K562 (cell line): ENCODE measurements around the gene GGA3. TPM values are rescaled to one million over a fixed set of nuclear protein-coding genes. Genes with fewer than 3 reads are reported as not detected.

Source experiments
- ARID1B ChIP-seq: fragments of 450-650 bp; IDR thresholded peaks from 2 replicates; pipeline ENCODE4 v1.6.1; 2016; ENCODE audit warnings: antibody characterized with exemption, mild to moderate bottlenecking, inconsistent platforms
- ATF7 ChIP-seq: fragments of 450-650 bp; IDR thresholded peaks from 2 replicates; pipeline ENCODE4 v1.7.1; 2014; ENCODE audit warnings: mild to moderate bottlenecking, moderate library complexity
- CBFB ChIP-seq: sonication (generic); formaldehyde crosslinking; IDR thresholded peaks from 2 replicates; pipeline ENCODE4 v1.4.0; 2020; ENCODE audit warnings: mild to moderate bottlenecking, missing genetic modification reagents
- COPS2 ChIP-seq: fragments of 450-650 bp; conservative IDR thresholded peaks from 2 replicates; pipeline ENCODE4 v1.6.1; 2016; ENCODE audit warnings: mild to moderate bottlenecking, moderate library complexity
- HDAC8 ChIP-seq: fragments of 450-650 bp; IDR thresholded peaks from 2 replicates; pipeline ENCODE4 v1.6.1; 2016; ENCODE audit warnings: mild to moderate bottlenecking, missing genetic modification characterization, moderate library complexity, missing compliant biosample characterization
- HMG20B ChIP-seq: fragments of 250-450 bp; sonication (Bioruptor Pico); IDR thresholded peaks from 2 replicates; pipeline ENCODE4 v1.5.0; 2021; ENCODE audit warnings: mild to moderate bottlenecking
- HNRNPL ChIP-seq: fragments of 200-400 bp; formaldehyde crosslinking; IDR thresholded peaks from 2 replicates; pipeline ENCODE4 v1.6.1; 2017; ENCODE audit warnings: low read depth, mild to moderate bottlenecking, low read length
- IRF2 ChIP-seq: sonication (generic); formaldehyde crosslinking; IDR thresholded peaks from 2 replicates; pipeline ENCODE4 v1.8.1; 2022; ENCODE audit warnings: mild to moderate bottlenecking, missing genetic modification reagents
- KDM1A ChIP-seq, 2 experiments: fragments of 450-650 bp; IDR thresholded peaks; 2 replicates each; pipeline ENCODE4 v1.6.1; 2016; ENCODE audit warnings: mild to moderate bottlenecking in 2 of 2
- MED1 ChIP-seq: sonication (generic); formaldehyde crosslinking; IDR thresholded peaks from 2 replicates; pipeline ENCODE4 v1.8.1; 2023; ENCODE audit warnings: missing genetic modification reagents, borderline replicate concordance
- MTA1 ChIP-seq: fragments of 450-650 bp; IDR thresholded peaks from 2 replicates; pipeline ENCODE4 v1.6.1; 2017; ENCODE audit warnings: borderline replicate concordance
- MXI1 ChIP-seq: IDR thresholded peaks from 2 replicates; pipeline ENCODE4 v1.6.1; 2011; ENCODE audit warnings: low read depth, mild to moderate bottlenecking, improper control_type of control experiment, low read length
- NCOA2 ChIP-seq, 2 experiments: fragments of 450-650 bp; IDR thresholded peaks; 2 replicates each; pipeline ENCODE4 v1.6.1; 2018; ENCODE audit warnings: mild to moderate bottlenecking in 2 of 2, moderate library complexity in 1 of 2; ENCODE audit not compliant: partially characterized antibody in 2 of 2
- NR2F6 ChIP-seq: fragments of 450-650 bp; formaldehyde crosslinking; IDR thresholded peaks from 2 replicates; pipeline ENCODE4 v1.4.0; 2020; ENCODE audit warnings: mild to moderate bottlenecking
- RBM17 ChIP-seq: fragments of 200-400 bp; formaldehyde crosslinking; IDR thresholded peaks from 2 replicates; pipeline ENCODE4 v1.6.1; 2017; ENCODE audit warnings: low read depth, mild to moderate bottlenecking, low read length, borderline replicate concordance
- ZNF12 ChIP-seq: sonication (generic); formaldehyde crosslinking; IDR thresholded peaks from 2 replicates; pipeline ENCODE4 v1.4.0; 2020; ENCODE audit warnings: mild to moderate bottlenecking, missing genetic modification reagents
- ZNF197 ChIP-seq: fragments of 200-800 bp; sonication (Bioruptor generic); IDR thresholded peaks from 2 replicates; pipeline ENCODE4 v1.6.1; 2016; ENCODE audit warnings: low read depth, missing genetic modification characterization, missing compliant biosample characterization
- polyA plus RNA-seq, 8 experiments: library from polyadenylated mRNA; depleted of rRNA in 4 of 8; stranded (reverse) in 5 of 8; unstranded in 3 of 8; fragments of >200 nt; fragmentation: Nextera tagmentation in 2 of 8; fragmentation: Illumina TruSeq in 1 of 8; extraction: Ambion mirVana in 2 of 8; extraction: Trizol in 1 of 8; gene quantifications; 2 replicates each; pipeline versions ENCODE4 v1.2.1 to v1.2.3, GENCODE V29; 2011 to 2014; ENCODE audit warnings: inconsistent platforms in 1 of 8, missing spikeins in 1 of 8
- total RNA-seq, 7 experiments: library from RNA; depleted of rRNA in 6 of 7; stranded (reverse); fragments of >200 nt in 6 of 7; fragmentation: Illumina TruSeq in 2 of 7; extraction: Trizol in 2 of 7; gene quantifications; 2 replicates each; pipeline versions ENCODE4 v1.2.1 to v1.2.3, GENCODE V29; 2011 to 2021; ENCODE audit warnings: low replicate concordance in 1 of 7
- TF ChIP-seq, protein P1 (sequence below): fragments of 450-650 bp; IDR thresholded peaks from 2 replicates; pipeline ENCODE4 v1.6.1; 2016; ENCODE audit warnings: borderline replicate concordance
- TF ChIP-seq, protein P2 (sequence below), 2 experiments: fragments of 450-650 bp; IDR thresholded peaks; 2 replicates each; pipeline ENCODE4 v1.6.1; 2016
- TF ChIP-seq, protein P3 (sequence below): fragments of 250-450 bp; sonication (Bioruptor Pico); IDR thresholded peaks from 2 replicates; pipeline ENCODE4 v1.8.0; 2022; ENCODE audit warnings: inconsistent platforms, mild to moderate bottlenecking, moderate library complexity, borderline replicate concordance
- TF ChIP-seq, protein P4 (sequence below): fragments of 450-650 bp; IDR thresholded peaks from 2 replicates; pipeline ENCODE4 v1.6.1; 2016
- TF ChIP-seq, protein P5 (sequence below): fragments of 450-650 bp; IDR thresholded peaks from one replicate; pipeline ENCODE4 v1.6.1; 2018; ENCODE audit warnings: mild to moderate bottlenecking, moderate library complexity; ENCODE audit not compliant: partially characterized antibody

The GGA3 gene
- total and polyA plus RNA-seq, 9 of the 15 experiments (the other 6 are each of a cell fraction or from before 2014, with no cell fraction given): 5.7 to 64.9 (median 25.4) TPM

DNA sequence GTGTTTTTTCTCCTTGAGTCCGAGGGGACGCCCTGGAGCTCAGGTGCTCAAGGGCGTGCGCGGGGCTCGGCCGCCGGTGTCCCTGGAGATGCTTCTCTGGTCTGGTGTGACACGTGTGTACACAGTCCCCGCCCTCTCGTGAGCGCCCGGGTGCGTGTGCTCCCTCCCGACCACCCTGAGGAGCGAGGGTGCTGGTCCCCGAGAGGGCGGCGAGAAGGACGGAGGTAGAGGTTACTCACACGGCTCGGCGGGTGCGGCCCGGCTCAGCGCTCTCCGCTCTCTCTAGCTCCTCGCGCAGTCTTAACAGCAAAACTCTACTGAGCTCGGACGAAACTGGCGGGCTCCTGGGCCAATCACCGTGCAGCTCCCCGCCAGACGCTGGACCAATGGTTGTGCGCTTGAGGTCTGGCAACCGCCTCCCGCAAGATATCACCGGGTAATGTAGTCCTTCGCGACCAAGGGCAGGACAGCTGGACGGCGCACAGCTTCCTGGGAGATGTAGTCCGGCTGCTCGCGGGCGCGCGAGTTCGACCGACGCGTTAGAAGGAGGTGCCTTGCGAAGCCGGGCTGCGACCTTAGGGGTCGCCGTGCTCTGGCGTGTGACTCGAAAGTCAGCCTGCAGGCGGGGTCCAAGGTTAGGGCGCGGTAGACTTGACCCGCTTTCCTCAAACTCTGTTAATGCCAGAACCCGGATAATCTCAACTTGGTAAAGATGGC, 27.9 kb upstream of the GGA3 start, which contains the start of gene SLC25A19 (continued):
- TF ChIP-seq, protein P1, sequence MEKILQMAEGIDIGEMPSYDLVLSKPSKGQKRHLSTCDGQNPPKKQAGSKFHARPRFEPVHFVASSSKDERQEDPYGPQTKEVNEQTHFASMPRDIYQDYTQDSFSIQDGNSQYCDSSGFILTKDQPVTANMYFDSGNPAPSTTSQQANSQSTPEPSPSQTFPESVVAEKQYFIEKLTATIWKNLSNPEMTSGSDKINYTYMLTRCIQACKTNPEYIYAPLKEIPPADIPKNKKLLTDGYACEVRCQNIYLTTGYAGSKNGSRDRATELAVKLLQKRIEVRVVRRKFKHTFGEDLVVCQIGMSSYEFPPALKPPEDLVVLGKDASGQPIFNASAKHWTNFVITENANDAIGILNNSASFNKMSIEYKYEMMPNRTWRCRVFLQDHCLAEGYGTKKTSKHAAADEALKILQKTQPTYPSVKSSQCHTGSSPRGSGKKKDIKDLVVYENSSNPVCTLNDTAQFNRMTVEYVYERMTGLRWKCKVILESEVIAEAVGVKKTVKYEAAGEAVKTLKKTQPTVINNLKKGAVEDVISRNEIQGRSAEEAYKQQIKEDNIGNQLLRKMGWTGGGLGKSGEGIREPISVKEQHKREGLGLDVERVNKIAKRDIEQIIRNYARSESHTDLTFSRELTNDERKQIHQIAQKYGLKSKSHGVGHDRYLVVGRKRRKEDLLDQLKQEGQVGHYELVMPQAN: peak; percentile 96
- TF ChIP-seq ZNF12: 0 out of 2 replicates have a peak, but pooled peaks have one; percentile 11
- TF ChIP-seq HMG20B (CRISPR knock-in tag): no peak
- TF ChIP-seq MXI1: peak; percentile 65
- TF ChIP-seq COPS2: no peak
- TF ChIP-seq ZNF197 (CRISPR knock-in tag): 0 out of 2 replicates have a peak, but pooled peaks have one; percentile 28
- TF ChIP-seq NR2F6: no peak
- TF ChIP-seq IRF2 (CRISPR knock-in tag): no peak
- TF ChIP-seq, protein P2, sequence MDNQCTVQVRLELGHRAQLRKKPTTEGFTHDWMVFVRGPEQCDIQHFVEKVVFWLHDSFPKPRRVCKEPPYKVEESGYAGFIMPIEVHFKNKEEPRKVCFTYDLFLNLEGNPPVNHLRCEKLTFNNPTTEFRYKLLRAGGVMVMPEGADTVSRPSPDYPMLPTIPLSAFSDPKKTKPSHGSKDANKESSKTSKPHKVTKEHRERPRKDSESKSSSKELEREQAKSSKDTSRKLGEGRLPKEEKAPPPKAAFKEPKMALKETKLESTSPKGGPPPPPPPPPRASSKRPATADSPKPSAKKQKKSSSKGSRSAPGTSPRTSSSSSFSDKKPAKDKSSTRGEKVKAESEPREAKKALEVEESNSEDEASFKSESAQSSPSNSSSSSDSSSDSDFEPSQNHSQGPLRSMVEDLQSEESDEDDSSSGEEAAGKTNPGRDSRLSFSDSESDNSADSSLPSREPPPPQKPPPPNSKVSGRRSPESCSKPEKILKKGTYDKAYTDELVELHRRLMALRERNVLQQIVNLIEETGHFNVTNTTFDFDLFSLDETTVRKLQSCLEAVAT (IDR thresholded peaks at IDR 0.05): 0 out of 4 replicates have a peak, but pooled peaks of 1 of the 2 experiments have one; percentile 30
- TF ChIP-seq HDAC8 (tag): peak; percentile 40; the same call in 1 of the 2 replicates
- TF ChIP-seq MTA1: peak; percentile 93
- TF ChIP-seq KDM1A (IDR thresholded peaks at IDR 0.05): no peak
- TF ChIP-seq, protein P3, sequence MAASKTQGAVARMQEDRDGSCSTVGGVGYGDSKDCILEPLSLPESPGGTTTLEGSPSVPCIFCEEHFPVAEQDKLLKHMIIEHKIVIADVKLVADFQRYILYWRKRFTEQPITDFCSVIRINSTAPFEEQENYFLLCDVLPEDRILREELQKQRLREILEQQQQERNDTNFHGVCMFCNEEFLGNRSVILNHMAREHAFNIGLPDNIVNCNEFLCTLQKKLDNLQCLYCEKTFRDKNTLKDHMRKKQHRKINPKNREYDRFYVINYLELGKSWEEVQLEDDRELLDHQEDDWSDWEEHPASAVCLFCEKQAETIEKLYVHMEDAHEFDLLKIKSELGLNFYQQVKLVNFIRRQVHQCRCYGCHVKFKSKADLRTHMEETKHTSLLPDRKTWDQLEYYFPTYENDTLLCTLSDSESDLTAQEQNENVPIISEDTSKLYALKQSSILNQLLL (CRISPR knock-in tag): no peak
- no peak for TF ChIP-seq NCOA2 (IDR thresholded peaks at IDR 0.05; ENCODE audit: partially characterized antibody in 2 of 2)
- no peak for TF ChIP-seq RBM17
- TF ChIP-seq ARID1B: no peak
- TF ChIP-seq, protein P4, sequence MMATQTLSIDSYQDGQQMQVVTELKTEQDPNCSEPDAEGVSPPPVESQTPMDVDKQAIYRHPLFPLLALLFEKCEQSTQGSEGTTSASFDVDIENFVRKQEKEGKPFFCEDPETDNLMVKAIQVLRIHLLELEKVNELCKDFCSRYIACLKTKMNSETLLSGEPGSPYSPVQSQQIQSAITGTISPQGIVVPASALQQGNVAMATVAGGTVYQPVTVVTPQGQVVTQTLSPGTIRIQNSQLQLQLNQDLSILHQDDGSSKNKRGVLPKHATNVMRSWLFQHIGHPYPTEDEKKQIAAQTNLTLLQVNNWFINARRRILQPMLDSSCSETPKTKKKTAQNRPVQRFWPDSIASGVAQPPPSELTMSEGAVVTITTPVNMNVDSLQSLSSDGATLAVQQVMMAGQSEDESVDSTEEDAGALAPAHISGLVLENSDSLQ: peak; percentile 99
- peak; percentile 87 for TF ChIP-seq ATF7
- no peak for TF ChIP-seq MED1 (CRISPR knock-in tag)
- TF ChIP-seq HNRNPL: no peak
- TF ChIP-seq, protein P5, sequence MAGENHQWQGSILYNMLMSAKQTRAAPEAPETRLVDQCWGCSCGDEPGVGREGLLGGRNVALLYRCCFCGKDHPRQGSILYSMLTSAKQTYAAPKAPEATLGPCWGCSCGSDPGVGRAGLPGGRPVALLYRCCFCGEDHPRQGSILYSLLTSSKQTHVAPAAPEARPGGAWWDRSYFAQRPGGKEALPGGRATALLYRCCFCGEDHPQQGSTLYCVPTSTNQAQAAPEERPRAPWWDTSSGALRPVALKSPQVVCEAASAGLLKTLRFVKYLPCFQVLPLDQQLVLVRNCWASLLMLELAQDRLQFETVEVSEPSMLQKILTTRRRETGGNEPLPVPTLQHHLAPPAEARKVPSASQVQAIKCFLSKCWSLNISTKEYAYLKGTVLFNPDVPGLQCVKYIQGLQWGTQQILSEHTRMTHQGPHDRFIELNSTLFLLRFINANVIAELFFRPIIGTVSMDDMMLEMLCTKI: no peak
- TF ChIP-seq CBFB (CRISPR knock-in tag): no peak
